Mesenchymal stem cell (in vitro differentiated cells and primary cell): Measurements from ENCODE around the gene HSF2BP.

Experiments
- DNase-seq: peaks from one replicate; pipeline ENCODE4 v3.0.0-alpha.2; 2013
- H2AFZ ChIP-seq: one replicate; pipeline ENCODE4 v1.6.1; 2013; ENCODE audit warnings: low read depth, mild to moderate bottlenecking, control low read depth, inconsistent platforms, low read length, moderate library complexity
- H2AK5ac ChIP-seq: 2 replicates; pipeline ENCODE4 v1.6.1; 2013; ENCODE audit warnings: low read length, moderate library complexity, mild to moderate bottlenecking, inconsistent platforms; ENCODE audit not compliant: severe bottlenecking
- H2BK120ac ChIP-seq: one replicate; pipeline ENCODE4 v1.6.1; 2013; ENCODE audit warnings: low read depth, mild to moderate bottlenecking, inconsistent platforms, low read length, moderate library complexity
- H2BK12ac ChIP-seq, 2 experiments: one replicate each; pipeline ENCODE4 v1.6.1; 2013; ENCODE audit warnings: inconsistent platforms in 2 of 2, low read length in 2 of 2, mild to moderate bottlenecking in 2 of 2, moderate library complexity in 2 of 2, control low read depth in 1 of 2
- H2BK15ac ChIP-seq: one replicate; pipeline ENCODE4 v1.6.1; 2013; ENCODE audit warnings: mild to moderate bottlenecking, low read depth, inconsistent platforms; ENCODE audit not compliant: poor library complexity, severe bottlenecking
- H2BK5ac ChIP-seq: 2 replicates; pipeline ENCODE4 v1.6.1; 2013; ENCODE audit warnings: low read depth, mild to moderate bottlenecking, low read length, control low read depth, inconsistent platforms; ENCODE audit not compliant: poor library complexity, severe bottlenecking
- H3K14ac ChIP-seq, 2 experiments: one replicate each; pipeline ENCODE4 v1.6.1; 2013; ENCODE audit warnings: inconsistent platforms in 2 of 2, low read length in 2 of 2, control low read depth in 1 of 2, mild to moderate bottlenecking in 1 of 2, moderate library complexity in 1 of 2
- H3K18ac ChIP-seq, 2 experiments: one replicate each; pipeline ENCODE4 v1.6.1; 2013; ENCODE audit warnings: inconsistent platforms in 2 of 2, low read length in 2 of 2, control low read depth in 1 of 2, low read depth in 1 of 2, mild to moderate bottlenecking in 1 of 2
- H3K23ac ChIP-seq, 2 experiments: one replicate each; pipeline ENCODE4 v1.6.1; 2013; ENCODE audit warnings: inconsistent platforms in 2 of 2, low read length in 2 of 2, mild to moderate bottlenecking in 2 of 2, moderate library complexity in 2 of 2, control low read depth in 1 of 2
- H3K27ac ChIP-seq: 2 replicates; pipeline ENCODE4 v1.5.1; 2013; ENCODE audit warnings: mild to moderate bottlenecking, moderate library complexity, low read length, control low read depth, inconsistent platforms; ENCODE audit not compliant: poor library complexity, severe bottlenecking
- H3K27me3 ChIP-seq, 2 experiments: 2 replicates each; pipeline versions ENCODE4 v1.6.1 to v1.7.0; 2013; ENCODE audit warnings: low read length in 2 of 2, mild to moderate bottlenecking in 2 of 2, moderate library complexity in 2 of 2, control low read depth in 1 of 2, inconsistent platforms in 1 of 2; ENCODE audit not compliant: control insufficient read depth in 1 of 2, insufficient read depth in 1 of 2
- H3K36me3 ChIP-seq, 2 experiments: 2 replicates each; pipeline versions ENCODE4 v1.6.1 to v1.7.0; 2013; ENCODE audit warnings: low read length in 2 of 2, control low read depth in 1 of 2, inconsistent platforms in 1 of 2, low read depth in 1 of 2, mild to moderate bottlenecking in 1 of 2; ENCODE audit not compliant: insufficient read depth in 2 of 2, control insufficient read depth in 1 of 2
- H3K4ac ChIP-seq, 2 experiments: one replicate each; pipeline ENCODE4 v1.6.1; 2013; ENCODE audit warnings: inconsistent platforms in 2 of 2, low read length in 2 of 2, mild to moderate bottlenecking in 2 of 2, moderate library complexity in 2 of 2, control low read depth in 1 of 2, low read depth in 1 of 2
- H3K4me1 ChIP-seq: 2 replicates; pipeline ENCODE4 v1.6.1; 2013; ENCODE audit warnings: low read depth, low read length, control low read depth; ENCODE audit not compliant: control insufficient read depth, insufficient read depth
- H3K4me2 ChIP-seq: 2 replicates; pipeline ENCODE4 v1.6.1; 2013; ENCODE audit warnings: low read length, mild to moderate bottlenecking, inconsistent platforms; ENCODE audit not compliant: poor library complexity, severe bottlenecking
- H3K4me3 ChIP-seq, 2 experiments: 2 replicates each; pipeline versions ENCODE4 v1.5.1 to v1.7.0; 2013; ENCODE audit warnings: low read length in 2 of 2, mild to moderate bottlenecking in 2 of 2, control low read depth in 1 of 2, low read depth in 1 of 2; ENCODE audit not compliant: insufficient read depth in 1 of 2
- H3K79me1 ChIP-seq: replicated peaks from 2 replicates; pipeline ENCODE4 v1.6.1; 2013; ENCODE audit warnings: mild to moderate bottlenecking, control low read depth, low read length, inconsistent platforms; ENCODE audit not compliant: poor library complexity, severe bottlenecking
- H3K9ac ChIP-seq: 2 replicates; pipeline ENCODE4 v1.7.0; 2013; ENCODE audit warnings: mild to moderate bottlenecking, low read length, moderate library complexity
- H3K9me3 ChIP-seq: 2 replicates; pipeline ENCODE4 v1.7.0; 2013; ENCODE audit warnings: mild to moderate bottlenecking, low read length; ENCODE audit not compliant: control insufficient read depth
- H4K8ac ChIP-seq: one replicate; pipeline ENCODE4 v1.6.1; 2013; ENCODE audit warnings: inconsistent platforms, mild to moderate bottlenecking, low read length, moderate library complexity
- H4K91ac ChIP-seq: one replicate; pipeline ENCODE4 v1.6.1; 2013; ENCODE audit warnings: mild to moderate bottlenecking, low read length, inconsistent platforms
- WGBS: methylation state at CpG from one replicate; pipeline ENCODE4 v1.1.7; 2013; ENCODE audit warnings: mixed read lengths; 5-methylcytosine and 5-hydroxymethylcytosine counted together

The HSF2BP gene

DNA sequence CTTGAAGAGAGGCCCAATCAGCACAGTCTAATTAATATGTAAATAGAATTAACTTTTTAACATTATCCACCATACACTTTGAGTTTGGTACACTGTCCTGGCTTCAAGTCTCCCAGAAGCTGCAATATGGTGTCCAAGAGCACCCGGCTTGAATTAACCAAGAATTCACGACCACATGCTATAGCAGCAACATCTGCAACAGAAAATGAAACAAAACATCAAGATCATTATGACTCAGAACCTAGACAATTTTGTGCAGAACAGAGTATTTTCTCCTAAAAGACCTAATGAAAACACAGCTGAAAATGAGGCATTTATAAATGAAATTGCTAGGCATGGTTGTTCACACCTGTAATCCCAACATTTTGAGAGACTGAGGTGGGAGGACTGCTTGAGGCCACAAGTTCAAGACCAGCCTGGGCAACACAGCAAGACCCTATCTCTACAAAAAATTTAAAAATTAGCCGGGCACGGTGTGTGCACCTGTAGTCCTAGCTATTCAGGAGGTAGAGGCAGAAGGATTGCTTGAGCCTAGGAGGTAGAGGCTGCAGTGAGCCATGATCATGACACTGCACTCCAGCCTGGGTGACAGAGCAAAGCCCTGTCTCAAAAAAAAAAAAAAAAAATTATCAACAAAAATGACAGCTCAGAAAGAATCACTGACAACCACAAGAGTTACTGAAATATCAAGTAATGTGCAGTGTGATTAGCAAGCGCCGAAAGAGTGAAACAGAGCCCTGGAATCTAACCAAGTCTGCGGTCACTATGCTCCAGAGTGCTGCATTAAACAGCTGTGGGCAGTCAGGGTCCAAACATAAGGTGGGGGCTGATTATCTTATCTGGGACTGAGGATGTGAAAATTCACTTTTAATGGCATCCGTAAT is 45.3 kb downstream of the HSF2BP start:
- Histone ChIP-seq H2BK12ac (no peak overlapping the region), H4K8ac (no peak overlapping the region), H2BK15ac (no peak overlapping the region), H3K36me3 (no peaks in the 10 kb centered on the region), H3K9me3 (no peaks in the 10 kb centered on the region), H3K27me3 (peaks cover 0 to 5% of the 10 kb centered on the region in 2 experiments), H3K4ac (no peak overlapping the region), H3K23ac (no peak overlapping the region), H2BK5ac (no peak overlapping the region), H3K14ac (no peak overlapping the region), H2AFZ (no peak overlapping the region), H3K4me3 (no peak overlapping the region), H3K4me2 (no peak overlapping the region), H3K9ac (no peak overlapping the region), H3K18ac (no peak overlapping the region), H3K4me1 (peaks cover 17% of the 10 kb centered on the region), H2AK5ac (no peak overlapping the region), H4K91ac (no peak overlapping the region), H2BK120ac (no peak overlapping the region), H3K79me1 (no peaks in the 10 kb centered on the region), H3K27ac (no peak overlapping the region)
- WGBS, result 90% methylated on average over 5 of the region's 8 CpGs
- DNase-seq, result peak; percentile 53

DNA sequence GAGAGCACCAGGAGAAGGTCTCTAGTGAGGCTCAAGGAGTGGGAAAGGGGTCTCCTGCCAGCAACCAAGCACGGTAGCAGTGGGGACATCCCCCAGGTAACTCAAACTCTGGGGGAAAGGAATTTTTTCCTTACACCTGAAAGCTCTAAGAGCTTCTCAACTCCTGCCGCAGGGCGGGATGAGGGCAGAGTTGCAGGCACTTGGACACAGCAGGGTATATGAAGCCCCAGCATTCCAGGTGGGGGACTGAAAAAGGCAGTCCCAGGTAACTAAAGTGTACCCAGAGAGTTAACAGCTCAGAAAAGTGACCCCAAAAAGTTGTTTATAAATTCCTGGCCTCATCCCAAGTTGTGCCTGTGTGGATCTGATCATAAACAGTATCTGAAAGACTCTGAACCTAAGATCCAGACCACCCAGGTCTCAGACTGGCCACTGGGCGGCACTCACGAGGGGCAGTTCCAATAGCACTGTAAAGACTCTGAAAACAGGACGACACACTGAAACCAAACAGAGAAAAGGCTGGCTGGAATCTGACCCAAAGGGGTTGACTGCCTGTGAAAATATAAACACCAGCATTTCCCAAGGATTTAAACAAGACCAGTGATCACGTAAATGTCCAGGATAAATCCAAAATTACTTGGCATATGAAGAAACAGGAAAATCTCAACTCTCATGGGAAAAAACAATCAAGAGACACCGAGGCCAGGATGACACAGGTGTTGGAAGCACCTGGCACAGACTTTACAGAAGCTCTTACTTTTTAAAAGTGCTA is 47.5 kb downstream of the HSF2BP start:
- Histone ChIP-seq H3K4me1 (peaks cover 17% of the 10 kb centered on the region), H2AFZ (no peak overlapping the region), H2BK12ac (peak overlapping the region; percentile 79 to 100), H2BK15ac (peak overlapping the region; percentile 29), H2AK5ac (peak overlapping the region; percentile 66), H4K8ac (peak overlapping the region; percentile 59), H3K4me3 (no peak overlapping the region), H3K36me3 (no peaks in the 10 kb centered on the region), H3K9ac (peak overlapping the region; percentile 47), H3K9me3 (no peaks in the 10 kb centered on the region), H3K4ac (peak overlapping the region; percentile 65 to 75), H2BK120ac (peak overlapping the region; percentile 89), H4K91ac (peak overlapping the region; percentile 72), H3K27ac (no peak overlapping the region), H3K79me1 (no peaks in the 10 kb centered on the region), H3K4me2 (no peak overlapping the region), H3K23ac (no peak overlapping the region), H3K18ac (peak overlapping the region in 1 of 2 experiments; percentile 40), H2BK5ac (peak overlapping the region; percentile 74), H3K27me3 (peaks cover 0 to 5% of the 10 kb centered on the region in 2 experiments), H3K14ac (no peak overlapping the region)
- 36% methylated on average over 8 of the region's 8 CpGs for WGBS
- peak; percentile 92 for DNase-seq

DNA sequence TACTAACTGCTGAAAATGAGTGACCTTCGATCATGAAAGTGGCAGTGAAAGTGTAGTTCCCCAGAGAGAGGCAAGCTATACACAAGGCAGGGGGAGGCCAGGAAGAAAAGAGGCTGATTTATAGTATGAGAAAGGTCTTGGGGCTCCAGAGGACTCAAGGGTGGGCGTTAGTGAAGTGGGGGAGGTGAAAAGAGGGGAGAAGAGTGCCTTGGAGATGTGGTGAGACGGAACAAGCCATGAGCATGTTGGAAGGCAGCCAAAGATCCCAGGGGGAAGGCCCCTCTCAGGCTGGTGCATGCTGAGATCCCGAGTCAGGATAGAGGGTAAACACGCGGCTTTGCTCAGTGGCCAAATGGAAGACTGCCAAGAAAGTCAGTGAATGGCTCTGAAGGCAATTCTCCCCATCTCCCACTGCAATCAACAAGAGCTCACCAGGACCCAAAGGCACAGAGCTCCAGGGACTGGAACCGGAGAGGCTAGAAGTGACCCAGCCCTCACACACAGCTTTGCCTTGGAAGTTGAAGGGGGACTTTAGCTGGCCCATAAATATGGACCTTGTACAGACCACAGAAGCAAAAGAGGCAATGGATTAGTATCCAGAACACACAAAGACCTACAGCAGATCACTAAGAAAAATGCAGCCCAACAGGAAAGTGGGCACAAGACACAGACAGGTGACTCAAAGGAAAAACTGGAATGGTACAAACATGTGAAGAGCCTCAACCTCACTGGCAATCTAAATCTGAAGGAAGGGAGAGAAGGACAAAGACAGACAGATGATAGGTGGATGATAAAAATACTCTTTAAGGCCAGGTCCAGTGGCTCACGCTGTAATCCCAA is 49.6 kb downstream of the HSF2BP start:
- H2BK15ac ChIP-seq, result peak overlapping the region; percentile 73
- H3K9me3 ChIP-seq, result no peaks in the 10 kb centered on the region
- H3K4me1 ChIP-seq, result peaks cover 28% of the 10 kb centered on the region
- no peak overlapping the region for H3K4me2 ChIP-seq
- H2BK120ac ChIP-seq, result peak overlapping the region; percentile 29
- WGBS, result 31% methylated on average over 8 of the region's 8 CpGs
- peak overlapping the region; percentile 49 for H2BK5ac ChIP-seq
- peak overlapping the region; percentile 11 to 71 for H3K18ac ChIP-seq
- no peaks in the 10 kb centered on the region for H3K36me3 ChIP-seq
- peak overlapping the region in 1 of 2 experiments; percentile 70 for H2BK12ac ChIP-seq
- H3K27ac ChIP-seq, result peak overlapping the region; percentile 52
- H3K9ac ChIP-seq, result no peak overlapping the region
- H4K91ac ChIP-seq, result peak overlapping the region; percentile 48
- H3K4me3 ChIP-seq, result no peak overlapping the region
- peak; percentile 87 for DNase-seq
- peaks cover 0 to 5% of the 10 kb centered on the region in 2 experiments for H3K27me3 ChIP-seq
- H2AFZ ChIP-seq, result no peak overlapping the region
- no peak overlapping the region for H4K8ac ChIP-seq
- no peak overlapping the region for H3K23ac ChIP-seq
- no peak overlapping the region for H3K14ac ChIP-seq
- peak overlapping the region; percentile 30 to 40 for H3K4ac ChIP-seq
- H2AK5ac ChIP-seq, result peak overlapping the region; percentile 43
- H3K79me1 ChIP-seq, result no peaks in the 10 kb centered on the region
